CD4-positive, alpha-beta memory T cell (primary cell): ENCODE measurements around the gene ADAM19. TPM values are rescaled to one million over a fixed set of nuclear protein-coding genes. Genes with fewer than 3 reads are reported as not detected.

Source experiments
- CTCF ChIA-PET: fragments of 350-600 bp; sonication (Branson Sonifier 250); formaldehyde crosslinking; loops from one replicate; lab custom pipeline; 2021; ENCODE audit warnings: inconsistent platforms; ENCODE audit not compliant: partially characterized antibody; lab: Charles Lee
- POLR2A ChIA-PET: fragments of 350-600 bp; sonication (Branson Sonifier 250); formaldehyde crosslinking; loops from one replicate; lab custom pipeline; 2021; ENCODE audit not compliant: partially characterized antibody; lab: Charles Lee
- DNase-seq, 5 donors: peaks; one replicate each; pipeline versions ENCODE4 v3.0.0 to v3.0.0-alpha.2; 2020 to 2022; ENCODE audit warnings: mixed read lengths in 1 of 5
- H3K27ac ChIP-seq: one replicate; pipeline ENCODE4 v1.7.0; 2013; ENCODE audit warnings: low read depth, low read length
- H3K27me3 ChIP-seq: 2 replicates; pipeline ENCODE4 v1.7.0; 2013; ENCODE audit warnings: mild to moderate bottlenecking, low read length, moderate library complexity; ENCODE audit not compliant: insufficient read depth
- H3K36me3 ChIP-seq: 2 replicates; pipeline ENCODE4 v1.7.0; 2013; ENCODE audit warnings: mild to moderate bottlenecking, low read length, moderate library complexity; ENCODE audit not compliant: insufficient read depth
- H3K4me1 ChIP-seq: 2 replicates; pipeline ENCODE4 v1.7.0; 2013; ENCODE audit warnings: mild to moderate bottlenecking, low read length, moderate library complexity; ENCODE audit not compliant: insufficient read depth
- H3K4me3 ChIP-seq, 2 donors: one replicate each; pipeline ENCODE4 v1.7.0; 2013; ENCODE audit warnings: low read length in 2 of 2, mild to moderate bottlenecking in 1 of 2
- H3K9me3 ChIP-seq, 2 donors: one replicate each; pipeline ENCODE4 v1.7.0; 2013; ENCODE audit warnings: low read length in 2 of 2, control low read depth in 1 of 2; ENCODE audit not compliant: control insufficient read depth in 1 of 2
- H3K27ac Mint-ChIP-seq, 7 donors: one replicate each; pipeline ENCODE4 v1.8.0; 2020 to 2021; ENCODE audit warnings: mixed read lengths in 7 of 7, mild to moderate bottlenecking in 6 of 7, inconsistent platforms in 3 of 7, moderate library complexity in 3 of 7
- H3K27me3 Mint-ChIP-seq, 2 donors: one replicate each; pipeline ENCODE4 v1.8.0; 2020 to 2021; ENCODE audit warnings: mixed read lengths in 2 of 2
- H3K36me3 Mint-ChIP-seq, 2 donors: one replicate each; pipeline ENCODE4 v1.8.0; 2020 to 2021; ENCODE audit warnings: mixed read lengths in 2 of 2, inconsistent platforms in 1 of 2, mild to moderate bottlenecking in 1 of 2
- H3K4me1 Mint-ChIP-seq, 4 donors: one replicate each; pipeline ENCODE4 v1.8.0; 2020 to 2021; ENCODE audit warnings: mixed read lengths in 4 of 4, mild to moderate bottlenecking in 1 of 4
- H3K4me3 Mint-ChIP-seq, 8 donors: one replicate each; pipeline ENCODE4 v1.8.0; 2020 to 2021; ENCODE audit warnings: mixed read lengths in 8 of 8, mild to moderate bottlenecking in 7 of 8, moderate library complexity in 6 of 8, inconsistent platforms in 3 of 8
- H3K9me3 Mint-ChIP-seq, 8 donors: one replicate each; pipeline ENCODE4 v1.8.0; 2020 to 2021; ENCODE audit warnings: mixed read lengths in 8 of 8, mild to moderate bottlenecking in 5 of 8, inconsistent platforms in 3 of 8, moderate library complexity in 1 of 8
- intact Hi-C: fragments of 100-400 bp; cut with micrococcal nuclease; formaldehyde crosslinking; loops from one replicate; pipeline ENCODE4 v1.15.1; 2023
- polyA plus RNA-seq, 2 donors: library from polyadenylated mRNA; unstranded; fragments of 300-500 nt; fragmentation: Illumina TruSeq; gene quantifications; one replicate each; pipeline ENCODE4 v1.2.3, GENCODE V29; 2021
- total RNA-seq, 2 experiments: library from RNA; stranded (reverse); gene quantifications; one replicate each; pipeline ENCODE4 v1.2.3, GENCODE V29; 2021

Gene ADAM19
- total and polyA plus RNA-seq, 4 experiments from 2014 or later, result 1.9 to 33.9 (median 28.0) TPM

- DNase-seq, result no peak
- CTCF ChIA-PET, result interaction anchor here (0.5 to 4.5 kb wide), 4 partner anchors 11 to 281 kb away, joined by 3 to 27 read pairs (median 3); no protein-coding TSS in a partner anchor
- H3K4me1 Mint-ChIP-seq, result peaks cover 26 to 59% (median 33%) of the 10 kb centered on the region in 4 donors
- intact Hi-C loops, result no loop called here
- Histone ChIP-seq H3K36me3 (peaks cover 63% of the 10 kb centered on the region), H3K4me3 (no peak overlapping the region), H3K4me1 (peaks cover 40% of the 10 kb centered on the region), H3K27ac (no peak overlapping the region), H3K27me3 (no peaks in the 10 kb centered on the region), H3K9me3 (no peaks in the 10 kb centered on the region)
- H3K27me3 Mint-ChIP-seq, result no peaks in the 10 kb centered on the region
- no peak overlapping the region for H3K4me3 Mint-ChIP-seq
- H3K27ac Mint-ChIP-seq, result peak overlapping the region in 5 of 7 donors; percentile 2 to 89 (median 53)
- H3K9me3 Mint-ChIP-seq, result peaks cover 0 to 2% (median 0%) of the 10 kb centered on the region in 8 donors
- POLR2A ChIA-PET, result interaction anchor here (0.6 kb wide), 1 partner anchor 170 kb away, joined by 3 read pairs; the partner anchor contains the start of gene SOX30
- H3K36me3 Mint-ChIP-seq, result peaks cover 71 to 87% of the 10 kb centered on the region in 2 donors
These were observed 93.9 kb downstream of the ADAM19 start for GRCh38 chr5:157481666-157482065.

GRCh38 chr5:157481265-157481664 is 94.3 kb downstream of the ADAM19 start:
- Histone ChIP-seq H3K9me3 (no peaks in the 10 kb centered on the region), H3K27ac (no peak overlapping the region), H3K4me3 (no peak overlapping the region), H3K4me1 (peaks cover 36% of the 10 kb centered on the region), H3K27me3 (no peaks in the 10 kb centered on the region), H3K36me3 (peaks cover 61% of the 10 kb centered on the region)
- ChIA-PET CTCF (interaction anchor here (0.5 to 4.5 kb wide), 5 partner anchors 11 to 282 kb away, joined by 3 to 27 read pairs (median 3); partner anchors contain the start of gene LSM11), POLR2A (interaction anchor here (0.6 kb wide), 1 partner anchor 171 kb away, joined by 3 read pairs; the partner anchor contains the start of gene SOX30)
- intact Hi-C loops, result no loop called here
- Mint-ChIP-seq H3K4me1 (peaks cover 23 to 55% (median 30%) of the 10 kb centered on the region in 4 donors), H3K27me3 (no peaks in the 10 kb centered on the region), H3K4me3 (peak overlapping the region in 3 of 8 donors; percentile 37 to 53 (median 40)), H3K9me3 (peaks cover 0 to 2% (median 0%) of the 10 kb centered on the region in 8 donors), H3K27ac (peak overlapping the region in 3 of 7 donors; percentile 27 to 89 (median 83)), H3K36me3 (peaks cover 69 to 85% of the 10 kb centered on the region in 2 donors)
- no peak for DNase-seq

- intact Hi-C loops, result loop anchor here (5.0 kb wide), 2 partner anchors 153 to 333 kb away; no protein-coding TSS in a partner anchor
- Mint-ChIP-seq H3K27me3 (no peaks in the 10 kb centered on the region), H3K27ac (peak overlapping the region; percentile 27 to 92 (median 79)), H3K4me1 (peaks cover 19 to 55% (median 29%) of the 10 kb centered on the region in 4 donors), H3K4me3 (peak overlapping the region in 2 of 8 donors; percentile 37 to 58), H3K36me3 (peaks cover 66 to 81% of the 10 kb centered on the region in 2 donors), H3K9me3 (no peaks in the 10 kb centered on the region)
- DNase-seq, result no peak
- H3K4me1 ChIP-seq, result peaks cover 35% of the 10 kb centered on the region
- H3K27ac ChIP-seq, result no peak overlapping the region
- POLR2A ChIA-PET, result interaction anchor here (1.1 kb wide), 1 partner anchor 69 kb away, joined by 3 read pairs; no protein-coding TSS in a partner anchor
- H3K36me3 ChIP-seq, result peaks cover 48% of the 10 kb centered on the region
- H3K4me3 ChIP-seq, result no peak overlapping the region
- no peaks in the 10 kb centered on the region for H3K27me3 ChIP-seq
- H3K9me3 ChIP-seq, result no peaks in the 10 kb centered on the region
- CTCF ChIA-PET, result interaction anchor here (3.0 to 4.5 kb wide), 3 partner anchors 10 to 62 kb away, joined by 8 to 30 read pairs (median 27); no protein-coding TSS in a partner anchor
These were observed 95.7 kb downstream of the ADAM19 start for GRCh38 chr5:157479612-157480510.

- Mint-ChIP-seq H3K4me3 (peak overlapping the region in 3 of 8 donors; percentile 13 to 68 (median 43)), H3K4me1 (peaks cover 19 to 55% (median 29%) of the 10 kb centered on the region in 4 donors), H3K27me3 (no peaks in the 10 kb centered on the region), H3K9me3 (no peaks in the 10 kb centered on the region), H3K36me3 (peaks cover 67 to 78% of the 10 kb centered on the region in 2 donors), H3K27ac (peak overlapping the region; percentile 27 to 90 (median 81))
- no peak for DNase-seq
- Histone ChIP-seq H3K36me3 (peaks cover 41% of the 10 kb centered on the region), H3K27ac (no peak overlapping the region), H3K4me3 (no peak overlapping the region), H3K27me3 (no peaks in the 10 kb centered on the region), H3K4me1 (peaks cover 35% of the 10 kb centered on the region), H3K9me3 (no peaks in the 10 kb centered on the region)
- ChIA-PET CTCF (interaction anchor here (1.7 to 4.5 kb wide), 4 partner anchors 9 to 63 kb away, joined by 4 to 30 read pairs (median 18); no protein-coding TSS in a partner anchor), POLR2A (no interaction called here)
- intact Hi-C loops, result loop anchor here (5.0 kb wide), 2 partner anchors 152 to 332 kb away; no protein-coding TSS in a partner anchor
These were observed 96.4 kb downstream of the ADAM19 start for GRCh38 chr5:157479166-157479565.

GRCh38 chr5:157478726-157479125 is 96.8 kb downstream of the ADAM19 start:
- ChIA-PET POLR2A (no interaction called here), CTCF (interaction anchor here (1.7 to 4.5 kb wide), 4 partner anchors 9 to 63 kb away, joined by 4 to 30 read pairs (median 18); no protein-coding TSS in a partner anchor)
- peaks cover 37% of the 10 kb centered on the region for H3K36me3 ChIP-seq
- H3K27me3 ChIP-seq, result no peaks in the 10 kb centered on the region
- H3K9me3 Mint-ChIP-seq, result no peaks in the 10 kb centered on the region
- peaks cover 35% of the 10 kb centered on the region for H3K4me1 ChIP-seq
- H3K4me3 Mint-ChIP-seq, result peak overlapping the region in 4 of 8 donors; percentile 10 to 68 (median 30)
- peaks cover 67 to 74% of the 10 kb centered on the region in 2 donors for H3K36me3 Mint-ChIP-seq
- no peak for DNase-seq
- no peak overlapping the region for H3K27ac ChIP-seq
- H3K27me3 Mint-ChIP-seq, result no peaks in the 10 kb centered on the region
- intact Hi-C loops, result loop anchor here (5.0 kb wide), 2 partner anchors 151 to 331 kb away; no protein-coding TSS in a partner anchor
- peaks cover 19 to 55% (median 29%) of the 10 kb centered on the region in 4 donors for H3K4me1 Mint-ChIP-seq
- no peak overlapping the region for H3K4me3 ChIP-seq
- peak overlapping the region in 6 of 7 donors; percentile 27 to 82 (median 60) for H3K27ac Mint-ChIP-seq
- H3K9me3 ChIP-seq, result no peaks in the 10 kb centered on the region

GRCh38 chr5:157477814-157478494 is 97.6 kb downstream of the ADAM19 start:
- H3K4me3 Mint-ChIP-seq, result peak overlapping the region in 1 of 8 donors; percentile 17
- Histone ChIP-seq H3K9me3 (no peaks in the 10 kb centered on the region), H3K4me3 (no peak overlapping the region), H3K27ac (no peak overlapping the region), H3K4me1 (peaks cover 35% of the 10 kb centered on the region), H3K27me3 (no peaks in the 10 kb centered on the region), H3K36me3 (peaks cover 31% of the 10 kb centered on the region)
- H3K36me3 Mint-ChIP-seq, result peaks cover 67 to 74% of the 10 kb centered on the region in 2 donors
- intact Hi-C loops, result loop anchor here (2.0 to 5.0 kb wide), 4 partner anchors 45 to 331 kb away; no protein-coding TSS in a partner anchor
- ChIA-PET POLR2A (no interaction called here), CTCF (interaction anchor here (0.6 to 4.5 kb wide), 11 partner anchors 8 to 379 kb away, joined by 3 to 30 read pairs (median 6); partner anchors contain the start of gene LSM11)
- DNase-seq, result no peak
- no peaks in the 10 kb centered on the region for H3K27me3 Mint-ChIP-seq
- no peaks in the 10 kb centered on the region for H3K9me3 Mint-ChIP-seq
- H3K4me1 Mint-ChIP-seq, result peaks cover 19 to 55% (median 30%) of the 10 kb centered on the region in 4 donors
- H3K27ac Mint-ChIP-seq, result peak overlapping the region; percentile 19 to 82 (median 61)
